Renal cortical epithelial cell (primary cell): ENCODE data around the gene CREB3. TPM values are rescaled to one million over a fixed set of nuclear protein-coding genes. Genes with fewer than 3 reads are reported as not detected.

Experiments used
- DNase-seq: peaks from one replicate; pipeline ENCODE4 v3.0.0-alpha.2; 2011; ENCODE audit warnings: low read depth
- total RNA-seq: library from RNA; depleted of rRNA; stranded (reverse); fragments of >200 nt; gene quantifications from 2 replicates; pipeline ENCODE4 v1.2.3, GENCODE V29; 2014

The CREB3 gene
- total RNA-seq, 1 donor from 2014 or later = 57.8 TPM

- DNase-seq = no peak
Observed at GRCh38 chr9:35702696-35703095, 29.8 kb upstream of the CREB3 start.

- no peak for DNase-seq
Observed at GRCh38 chr9:35703906-35704672, 28.4 kb upstream of the CREB3 start.

- no peak for DNase-seq
Observed at GRCh38 chr9:35705372-35705771, 27.1 kb upstream of the CREB3 start.

- no peak for DNase-seq
Observed at GRCh38 chr9:35705836-35706430, 26.5 kb upstream of the CREB3 start.

- DNase-seq = no peak
Observed at GRCh38 chr9:35706951-35707350, 25.5 kb upstream of the CREB3 start.

GRCh38 chr9:35708146-35708545, 24.3 kb upstream of the CREB3 start:
- DNase-seq = no peak

- no peak for DNase-seq
Observed at GRCh38 chr9:35710818-35711500, 21.5 kb upstream of the CREB3 start.

- peak; percentile 46 for DNase-seq
Observed at GRCh38 chr9:35711501-35712428, 20.7 kb upstream of the CREB3 start.

GRCh38 chr9:35712762-35713400, 19.6 kb upstream of the CREB3 start:
- DNase-seq = peak; percentile 29

GRCh38 chr9:35713578-35713977, 18.9 kb upstream of the CREB3 start:
- DNase-seq = no peak

- no peak for DNase-seq
Observed at GRCh38 chr9:35714123-35714522, 18.3 kb upstream of the CREB3 start.

- DNase-seq = no peak
Observed at GRCh38 chr9:35714579-35715252, 17.8 kb upstream of the CREB3 start.

- DNase-seq = no peak
Observed at GRCh38 chr9:35716230-35716629, 16.2 kb upstream of the CREB3 start.

GRCh38 chr9:35717132-35717870, 15.2 kb upstream of the CREB3 start:
- DNase-seq = no peak

- no peak for DNase-seq
Observed at GRCh38 chr9:35718721-35719511, 13.6 kb upstream of the CREB3 start.

- no peak for DNase-seq
Observed at GRCh38 chr9:35719546-35719945, 12.9 kb upstream of the CREB3 start.

GRCh38 chr9:35723426-35723825, 9.0 kb upstream of the CREB3 start:
- DNase-seq = no peak

GRCh38 chr9:35723908-35724307, 8.6 kb upstream of the CREB3 start:
- DNase-seq = no peak

- DNase-seq = no peak
Observed at GRCh38 chr9:35725362-35725761, 7.1 kb upstream of the CREB3 start.
